Measurements from ENCODE around the gene TRIM63. TPM values are rescaled to one million over a fixed set of nuclear protein-coding genes. Genes with fewer than 3 reads are reported as not detected.

Gene TRIM63
- total and polyA plus RNA-seq, 2 of the 13 experiments (the other 11 are each of a cell fraction or from before 2014, with no cell fraction given), result not detected

GRCh38 chr1:26109229-26110164, 42.1 kb upstream of the TRIM63 start:
- FAIRE-seq (no peak), DNase-seq (ENCODE audit: low spot score) (no peak), ATAC-seq (no peak)
- POLR2A ChIA-PET, result interaction anchor here (1.0 kb wide), 1 partner anchor 61 kb away, joined by 3 read pairs; the partner anchor contains the start of gene ZNF593
- H2AFZ ChIP-seq (ENCODE audit: low read length), result no peak overlapping the region
- H3K36me3 ChIP-seq (replicated peaks in 1 of 2; ENCODE audit: control insufficient read depth in 1 of 2, insufficient read depth in 2 of 2, low read length in 2 of 2), result peaks cover 2 to 6% of the 10 kb centered on the region in 2 experiments; a peak in 2 of 5 replicates
- no peaks in the 10 kb centered on the region for H4K20me1 ChIP-seq (ENCODE audit: insufficient read depth, low read length)
- intact Hi-C loops (cut with micrococcal nuclease; ENCODE audit: unreplicated experiment), result loop anchor here (5.0 kb wide), 2 partner anchors 53 to 72 kb away; no protein-coding TSS in a partner anchor
- CTCF ChIA-PET (ENCODE audit: low intra/inter-chr PET ratio, low total read pairs), result no interaction called here
- H3K4me2 ChIP-seq (ENCODE audit: low read depth, low read length), result peak overlapping the region; percentile 94
- in situ Hi-C loops (cut with HindIII; ENCODE audit: extremely low pct_ligation_motif_present, low pct_unique_long_range_greater_than_20kb), result loop anchor here (10.0 kb wide), 1 partner anchor 45 kb away; the partner anchor contains the start of gene FAM110D
- BruUV-seq (replicated peaks), result no TSS peak
- peak overlapping the region in 2 of 3 experiments; percentile 83 to 98; a peak in 2 of 6 replicates for H3K4me3 ChIP-seq (replicated peaks in 1 of 3; ENCODE audit: insufficient read depth in 1 of 3, low read depth in 2 of 3, low read length in 3 of 3)
- peaks cover 36% of the 10 kb centered on the region for H3K4me1 ChIP-seq (ENCODE audit: insufficient read depth, low read length)
- H3K27ac ChIP-seq (ENCODE audit: extremely low read length, insufficient read depth, low read length), result no peak overlapping the region
- WGBS (ENCODE audit: low lambda C conversion rate), result 80% methylated on average over 5 of the region's 5 CpGs
- H3K79me2 ChIP-seq (ENCODE audit: insufficient read depth, low read length), result peaks cover 7% of the 10 kb centered on the region
- H3K9me3 ChIP-seq (ENCODE audit: low read length), result no peaks in the 10 kb centered on the region
- TF ChIP-seq, protein P1, sequence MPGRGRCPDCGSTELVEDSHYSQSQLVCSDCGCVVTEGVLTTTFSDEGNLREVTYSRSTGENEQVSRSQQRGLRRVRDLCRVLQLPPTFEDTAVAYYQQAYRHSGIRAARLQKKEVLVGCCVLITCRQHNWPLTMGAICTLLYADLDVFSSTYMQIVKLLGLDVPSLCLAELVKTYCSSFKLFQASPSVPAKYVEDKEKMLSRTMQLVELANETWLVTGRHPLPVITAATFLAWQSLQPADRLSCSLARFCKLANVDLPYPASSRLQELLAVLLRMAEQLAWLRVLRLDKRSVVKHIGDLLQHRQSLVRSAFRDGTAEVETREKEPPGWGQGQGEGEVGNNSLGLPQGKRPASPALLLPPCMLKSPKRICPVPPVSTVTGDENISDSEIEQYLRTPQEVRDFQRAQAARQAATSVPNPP (CRISPR knock-in tag; IDR thresholded peaks at IDR 0.05), result no peak
- TF ChIP-seq ZNF547 (CRISPR knock-in tag; IDR thresholded peaks at IDR 0.05), result no peak
- no peak for TF ChIP-seq FOXO1 (CRISPR knock-in tag; IDR thresholded peaks at IDR 0.05)
- TF ChIP-seq ZUFSP (CRISPR knock-in tag; IDR thresholded peaks at IDR 0.05; ENCODE audit: borderline replicate concordance), result no peak
- TF ChIP-seq HMGA1 (CRISPR knock-in tag; conservative IDR thresholded peaks at IDR 0.05), result no peak
- TF ChIP-seq ARID5B (CRISPR knock-in tag; IDR thresholded peaks at IDR 0.05), result no peak
- H3K9ac ChIP-seq (ENCODE audit: insufficient read depth, low read depth, low read length), result peak overlapping the region; percentile 91; the same call in 1 of the 2 replicates
- H3K27me3 ChIP-seq (ENCODE audit: control insufficient read depth in 1 of 2, insufficient read depth in 2 of 2, low read length in 2 of 2), result no peaks in the 10 kb centered on the region; a peak in 1 of 5 replicates
